HG03280 (cell line): ENCODE measurements around the gene CYP3A7.
"Not testable (repeated sequence)": the region's sequence is repeated elsewhere in the genome, so short reads cannot be mapped to it uniquely, and the experiment has no call there.

Source experiments
- ATAC-seq: cut with Tn5 transposase; IDR thresholded peaks from one replicate; pipeline ENCODE4 v1.9.1; 2021; ENCODE audit warnings: mild to moderate bottlenecking, moderate library complexity; ENCODE audit not compliant: unreplicated experiment

The CYP3A7 gene

GRCh38 chr7:99734987-99735386, at the start of gene CYP3A7:
Gene CYP3A7 (minus strand): TSS chr7:99735196. CDS start chr7:99735093, 103 bp downstream.
- ATAC-seq = no peak

GRCh38 chr7:99784007-99784406, 49.0 kb upstream of the CYP3A7 start, which contains the start of gene CYP3A4:
Gene CYP3A4 (minus strand): TSS chr7:99784184. CDS start chr7:99784081, 103 bp downstream.
- no peak for ATAC-seq

- no peak for ATAC-seq
These were observed 47.3 kb upstream of the CYP3A7 start for GRCh38 chr7:99782012-99782953.

DNA sequence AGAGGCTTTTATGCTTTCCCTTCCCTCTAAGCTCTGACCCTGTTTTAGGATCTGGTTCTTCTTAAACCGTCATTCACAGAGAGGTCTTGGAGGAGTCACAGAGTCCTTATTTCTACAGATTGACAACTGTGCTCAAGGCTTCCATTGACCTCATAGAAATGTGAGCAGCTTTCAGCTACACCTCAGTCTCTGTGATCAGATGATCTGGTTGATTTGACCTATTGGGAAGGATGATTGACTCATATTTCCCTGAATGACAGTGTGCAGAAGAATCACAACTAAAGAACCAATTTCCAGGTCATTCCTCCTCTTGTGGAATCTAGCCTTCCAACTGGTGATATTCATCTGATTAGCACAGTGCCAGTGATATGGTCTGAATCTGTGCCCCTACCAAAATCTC, 45.6 kb upstream of the CYP3A7 start:
- ATAC-seq = no peak

- no peak for ATAC-seq
These were observed 45.0 kb upstream of the CYP3A7 start for GRCh38 chr7:99779949-99780348.

- ATAC-seq = no peak
These were observed 43.9 kb upstream of the CYP3A7 start for GRCh38 chr7:99778880-99779279.

GRCh38 chr7:99773395-99773794, 38.4 kb upstream of the CYP3A7 start:
- not testable (repeated sequence) for ATAC-seq

DNA sequence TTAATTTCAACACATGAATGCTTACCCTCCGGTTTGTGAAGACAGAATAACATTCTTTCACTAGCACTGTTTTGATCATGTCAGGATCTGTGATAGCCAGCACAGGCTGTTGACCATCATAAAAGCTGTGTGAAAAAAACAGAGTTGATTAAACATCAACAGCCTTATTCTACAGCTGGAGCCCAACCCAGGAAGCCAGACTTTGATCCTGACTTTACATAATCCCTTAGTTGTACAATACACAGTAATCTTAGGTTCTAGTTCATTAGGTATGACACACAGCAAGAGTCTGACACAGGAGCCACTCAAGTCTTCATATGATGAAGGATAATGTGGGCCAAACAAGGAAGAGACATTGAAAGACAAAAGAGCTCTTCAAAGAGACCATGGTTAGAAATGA, 37.6 kb upstream of the CYP3A7 start:
- no peak for ATAC-seq

DNA sequence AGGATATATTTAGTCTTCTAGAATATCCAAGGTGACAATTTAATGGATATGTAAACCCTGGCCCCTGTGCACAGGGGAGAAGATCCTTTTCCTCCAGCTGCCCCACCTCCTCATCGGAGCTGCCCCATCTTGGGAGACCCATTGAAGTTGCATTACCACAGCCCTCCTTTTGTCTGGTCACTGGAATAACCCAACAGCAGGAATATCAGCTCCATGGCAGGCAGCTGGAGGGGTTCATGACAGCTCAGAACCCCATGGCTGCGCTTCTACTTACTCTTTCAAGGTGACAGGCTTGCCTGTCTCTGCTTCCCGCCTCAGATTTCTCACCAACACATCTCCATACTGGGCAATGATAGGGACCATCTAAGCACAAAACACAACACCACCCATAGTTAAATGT, 34.5 kb upstream of the CYP3A7 start:
- not testable (repeated sequence) for ATAC-seq

GRCh38 chr7:99768471-99768870, 33.5 kb upstream of the CYP3A7 start:
- ATAC-seq = no peak

DNA sequence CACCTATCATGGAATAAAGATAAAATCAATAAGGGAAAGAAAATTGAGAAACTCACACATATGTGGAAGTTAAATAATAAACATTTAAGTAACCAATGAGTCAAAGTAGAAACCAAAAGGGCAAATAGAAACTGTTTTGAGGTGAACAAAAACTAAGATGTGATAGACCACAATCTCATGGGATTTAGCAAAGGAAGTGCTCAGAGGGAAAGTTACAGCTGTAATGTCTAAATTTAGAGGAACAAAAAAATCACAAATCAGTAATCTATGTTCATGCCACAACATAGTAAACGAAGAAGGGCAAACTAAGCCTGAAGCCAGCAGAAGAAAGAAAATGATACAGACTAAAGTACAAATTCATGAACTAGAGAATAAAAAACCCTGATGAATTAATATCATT, 32.7 kb upstream of the CYP3A7 start:
- no peak for ATAC-seq

- ATAC-seq = no peak
These were observed 31.6 kb upstream of the CYP3A7 start for GRCh38 chr7:99766484-99767099.

DNA sequence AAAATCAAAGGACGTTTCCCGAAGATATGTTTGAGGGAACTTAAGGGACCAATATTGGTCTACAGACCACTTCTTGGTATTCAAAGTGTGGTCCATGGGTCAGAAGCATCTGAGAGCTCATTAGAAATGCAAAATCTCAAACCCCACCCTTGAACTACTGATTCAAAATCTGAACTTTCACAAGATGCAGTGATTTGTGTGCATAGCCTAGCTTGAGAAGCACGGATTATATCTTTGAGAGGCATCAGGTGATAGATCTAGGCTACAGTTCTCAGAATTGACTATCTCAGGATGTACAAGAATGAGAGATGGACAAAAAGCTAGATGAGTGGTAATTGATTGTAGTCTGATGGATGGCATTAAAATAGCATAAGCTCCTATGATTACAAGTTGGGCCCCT, 29.5 kb upstream of the CYP3A7 start:
- no peak for ATAC-seq

DNA sequence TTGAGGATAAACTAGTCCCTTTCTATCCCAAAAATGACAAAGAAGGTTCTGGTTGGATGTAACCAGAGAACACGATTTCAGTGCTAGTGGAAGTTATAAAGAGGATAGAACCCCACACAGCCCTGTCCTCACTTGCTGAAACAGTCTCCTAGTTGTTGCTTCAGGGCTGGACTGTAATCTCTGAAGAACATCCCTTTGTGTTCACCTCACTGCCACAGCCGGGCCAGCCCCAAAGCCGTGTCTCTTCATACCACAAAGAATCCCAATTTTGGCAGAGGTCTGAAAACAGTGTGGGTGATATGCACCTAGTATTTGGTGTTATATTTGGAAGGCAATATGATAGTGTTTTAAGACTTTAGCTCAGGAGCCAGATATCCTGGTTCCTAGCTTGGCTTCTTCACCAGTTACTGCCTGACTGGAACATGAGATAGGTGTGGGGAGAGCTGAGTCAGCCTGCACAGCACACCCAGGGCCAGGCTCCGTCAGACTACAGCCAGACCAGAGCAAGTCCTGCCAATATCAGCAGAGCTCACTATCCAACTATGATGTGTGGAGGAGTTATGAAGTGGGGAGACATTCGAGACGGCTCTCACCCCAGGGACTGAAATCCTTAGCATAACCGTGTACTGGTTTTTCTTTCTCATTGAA, 27.8 kb upstream of the CYP3A7 start:
- ATAC-seq = no peak

- no peak for ATAC-seq
These were observed 20.1 kb upstream of the CYP3A7 start for GRCh38 chr7:99755085-99755484.

DNA sequence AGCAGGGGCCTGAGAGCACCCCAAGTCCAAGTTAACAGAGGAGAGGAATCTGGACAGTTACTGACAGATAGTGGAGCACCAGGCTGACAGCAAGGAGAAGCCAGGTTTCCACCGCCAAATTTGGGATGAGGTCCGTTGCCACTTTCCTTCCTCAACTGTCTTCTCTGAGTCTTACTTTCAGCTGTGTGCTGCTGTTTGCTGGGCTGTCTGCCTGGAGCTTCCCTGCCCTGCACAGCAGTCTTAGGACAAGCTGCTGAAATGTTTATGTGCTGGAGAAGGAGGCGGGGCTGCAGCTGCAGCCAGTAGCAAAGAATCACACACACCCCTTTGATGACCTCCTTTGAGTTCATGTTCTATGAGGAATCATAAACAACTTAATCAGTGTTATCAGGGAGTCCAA, 17.4 kb upstream of the CYP3A7 start:
- no peak for ATAC-seq

DNA sequence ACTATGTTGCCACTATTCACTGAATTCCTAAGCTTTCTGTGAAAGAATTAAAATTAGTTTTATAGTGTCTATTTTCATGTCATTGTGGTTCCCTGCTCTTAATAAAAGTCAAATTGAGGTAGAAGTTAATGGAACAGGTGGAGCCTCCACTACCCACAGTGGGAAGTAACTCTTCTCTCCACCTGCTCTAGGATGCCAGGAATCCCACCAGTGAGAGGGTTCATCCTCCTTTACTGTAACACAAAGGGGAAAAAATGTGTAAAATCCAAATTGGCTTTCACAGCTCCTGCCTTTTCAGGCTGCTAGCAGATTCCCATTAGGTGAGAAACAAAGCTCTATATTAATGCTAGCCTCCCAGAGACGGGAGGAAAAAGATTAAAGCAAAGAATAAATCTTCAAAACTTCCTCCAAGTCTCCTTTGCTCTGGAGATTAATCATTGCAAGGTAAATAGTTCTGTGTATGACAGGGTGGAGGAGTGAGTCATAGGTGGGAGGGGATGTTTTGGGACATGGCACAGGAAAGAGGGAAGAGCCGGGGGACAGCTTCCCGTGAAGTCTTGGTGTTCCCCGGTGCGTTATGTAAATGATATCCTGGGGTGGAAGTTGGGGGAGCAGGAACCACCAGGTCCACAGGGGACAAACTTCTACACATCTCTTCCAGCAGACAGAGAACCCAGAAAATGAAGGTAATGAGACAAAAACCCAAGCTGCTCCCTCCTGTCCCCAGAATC, 16.5 kb upstream of the CYP3A7 start:
- not testable (repeated sequence) for ATAC-seq

- ATAC-seq = no peak
These were observed 14.0 kb upstream of the CYP3A7 start for GRCh38 chr7:99748846-99749579.

DNA sequence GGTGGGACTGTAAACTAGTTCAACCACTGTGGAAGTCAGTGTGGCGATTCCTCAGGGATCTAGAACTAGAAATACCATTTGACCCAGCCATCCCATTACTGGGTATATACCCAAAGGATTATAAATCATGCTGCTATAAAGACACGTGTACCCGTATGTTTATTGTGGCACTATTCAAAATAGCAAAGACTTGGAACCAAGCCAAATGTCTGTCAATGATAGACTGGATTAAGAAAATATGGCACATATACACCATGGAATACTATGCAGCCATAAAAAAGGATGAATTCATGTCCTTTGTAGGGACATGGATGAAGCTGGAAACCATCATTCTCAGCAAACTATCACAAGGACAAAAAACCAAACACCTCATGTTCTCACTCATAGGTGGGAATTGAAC, 11.9 kb upstream of the CYP3A7 start:
- ATAC-seq = not testable (repeated sequence)

DNA sequence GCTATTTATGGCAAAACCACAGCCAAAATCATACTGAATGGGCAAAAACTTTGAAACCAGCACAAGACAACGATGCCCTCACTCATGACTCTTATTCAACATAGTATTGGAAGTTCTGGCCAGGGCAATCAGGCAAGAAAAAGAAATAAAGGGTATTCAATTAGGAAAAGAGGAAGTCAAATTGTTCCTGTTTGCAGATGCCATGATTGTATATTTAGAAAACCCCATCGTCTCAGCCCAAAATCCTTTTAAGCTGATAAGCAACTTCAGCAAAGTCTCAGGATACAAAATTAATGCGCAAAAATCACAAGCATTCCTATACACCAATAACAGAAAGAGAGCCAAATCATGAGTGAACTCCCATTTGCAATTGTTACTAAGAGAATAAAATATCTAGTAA, 10.4 kb upstream of the CYP3A7 start:
- ATAC-seq = not testable (repeated sequence)
